ENCODE data around the gene ADGRV1.

- TF ChIP-seq, protein P1, sequence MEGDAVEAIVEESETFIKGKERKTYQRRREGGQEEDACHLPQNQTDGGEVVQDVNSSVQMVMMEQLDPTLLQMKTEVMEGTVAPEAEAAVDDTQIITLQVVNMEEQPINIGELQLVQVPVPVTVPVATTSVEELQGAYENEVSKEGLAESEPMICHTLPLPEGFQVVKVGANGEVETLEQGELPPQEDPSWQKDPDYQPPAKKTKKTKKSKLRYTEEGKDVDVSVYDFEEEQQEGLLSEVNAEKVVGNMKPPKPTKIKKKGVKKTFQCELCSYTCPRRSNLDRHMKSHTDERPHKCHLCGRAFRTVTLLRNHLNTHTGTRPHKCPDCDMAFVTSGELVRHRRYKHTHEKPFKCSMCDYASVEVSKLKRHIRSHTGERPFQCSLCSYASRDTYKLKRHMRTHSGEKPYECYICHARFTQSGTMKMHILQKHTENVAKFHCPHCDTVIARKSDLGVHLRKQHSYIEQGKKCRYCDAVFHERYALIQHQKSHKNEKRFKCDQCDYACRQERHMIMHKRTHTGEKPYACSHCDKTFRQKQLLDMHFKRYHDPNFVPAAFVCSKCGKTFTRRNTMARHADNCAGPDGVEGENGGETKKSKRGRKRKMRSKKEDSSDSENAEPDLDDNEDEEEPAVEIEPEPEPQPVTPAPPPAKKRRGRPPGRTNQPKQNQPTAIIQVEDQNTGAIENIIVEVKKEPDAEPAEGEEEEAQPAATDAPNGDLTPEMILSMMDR (IDR thresholded peaks at IDR 0.05): no peak
- no peak for TF ChIP-seq POLR2AphosphoS5 (IDR thresholded peaks at IDR 0.05)
Measured at GRCh38 chr5:90602681-90603080, 44.1 kb downstream of the ADGRV1 start.
